Measurements from ENCODE around the gene MMAB. TPM values are rescaled to one million over a fixed set of nuclear protein-coding genes. Genes with fewer than 3 reads are reported as not detected.

MMAB gene
- total RNA-seq, 4 donors from 2014 or later: 27.3 to 80.4 (median 30.9) TPM

- 81 to 82% methylated on average over 8 of the region's 8 CpGs for WGBS, 2 donors
- H3K36me3 ChIP-seq: peaks cover 2 to 99% (median 32%) of the 10 kb centered on the region in 3 donors
- no peaks in the 10 kb centered on the region for H3K9me3 ChIP-seq
- H3K27me3 ChIP-seq: no peaks in the 10 kb centered on the region
- TF ChIP-seq POLR2A (IDR thresholded peaks at IDR 0.05) (no peak), CTCF (IDR thresholded peaks at IDR 0.05) (no peak), EP300 (IDR thresholded peaks at IDR 0.05) (no peak)
- H3K27ac ChIP-seq: no peak overlapping the region
- H3K4me3 ChIP-seq: no peak overlapping the region
- no peaks in the 10 kb centered on the region for H3K4me1 ChIP-seq
- no peak for DNase-seq (ENCODE audit: low spot score in 2 of 2)
These were observed 45.7 kb downstream of the MMAB start for GRCh38 chr12:109527489-109528123.

DNA sequence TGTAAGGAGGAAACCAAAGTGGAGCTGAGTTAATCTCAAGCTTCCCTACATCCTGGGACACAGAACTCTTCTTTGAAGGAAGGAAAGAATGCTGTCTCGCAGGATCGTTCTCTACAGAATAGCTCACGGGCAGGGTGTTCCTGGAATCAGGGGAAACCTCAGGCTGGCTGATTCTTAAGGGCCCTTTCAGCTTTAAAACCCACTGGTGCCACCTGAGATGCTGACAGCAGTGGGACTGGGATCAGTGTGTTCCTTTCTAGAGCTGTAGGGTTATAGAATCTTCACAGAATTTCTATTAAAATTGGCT is 48.1 kb downstream of the MMAB start:
- no peaks in the 10 kb centered on the region for H3K4me1 ChIP-seq
- no peak for DNase-seq (ENCODE audit: low spot score in 2 of 2)
- H3K36me3 ChIP-seq: peaks cover 0 to 99% (median 38%) of the 10 kb centered on the region in 3 donors
- H3K4me3 ChIP-seq: no peak overlapping the region
- no peaks in the 10 kb centered on the region for H3K27me3 ChIP-seq
- 67 to 80% methylated on average over 3 of the region's 3 CpGs for WGBS, 2 donors
- H3K9me3 ChIP-seq: no peaks in the 10 kb centered on the region
- TF ChIP-seq EP300 (IDR thresholded peaks at IDR 0.05): no peak
- TF ChIP-seq CTCF (IDR thresholded peaks at IDR 0.05): no peak
- no peak for TF ChIP-seq POLR2A (IDR thresholded peaks at IDR 0.05)
- H3K27ac ChIP-seq: no peak overlapping the region

- Histone ChIP-seq H3K9me3 (no peaks in the 10 kb centered on the region), H3K36me3 (peaks cover 0 to 99% (median 33%) of the 10 kb centered on the region in 3 donors), H3K4me1 (no peaks in the 10 kb centered on the region), H3K27ac (no peak overlapping the region), H3K4me3 (no peak overlapping the region), H3K27me3 (no peaks in the 10 kb centered on the region)
- TF ChIP-seq EP300 (IDR thresholded peaks at IDR 0.05) (no peak), CTCF (IDR thresholded peaks at IDR 0.05) (no peak), POLR2A (IDR thresholded peaks at IDR 0.05) (no peak)
- 79 to 82% methylated on average over 26 of the region's 26 CpGs for WGBS, 2 donors
- no peak for DNase-seq (ENCODE audit: low spot score in 2 of 2)
These were observed 48.6 kb downstream of the MMAB start for GRCh38 chr12:109524466-109525278.

GRCh38 chr12:109523504-109523903 is 49.8 kb downstream of the MMAB start:
- Histone ChIP-seq H3K36me3 (peaks cover 0 to 98% (median 29%) of the 10 kb centered on the region in 3 donors), H3K27ac (no peak overlapping the region), H3K4me1 (no peaks in the 10 kb centered on the region), H3K9me3 (no peaks in the 10 kb centered on the region), H3K4me3 (no peak overlapping the region), H3K27me3 (no peaks in the 10 kb centered on the region)
- DNase-seq (ENCODE audit: low spot score in 2 of 2): no peak
- TF ChIP-seq POLR2A (IDR thresholded peaks at IDR 0.05): no peak
- TF ChIP-seq EP300 (IDR thresholded peaks at IDR 0.05): no peak
- no peak for TF ChIP-seq CTCF (IDR thresholded peaks at IDR 0.05)
- 83 to 88% methylated on average over 4 to 5 of the region's 5 CpGs for WGBS, 2 donors

GRCh38 chr12:109523071-109523470 is 50.2 kb downstream of the MMAB start:
- DNase-seq (ENCODE audit: low spot score in 2 of 2): no peak
- no peak overlapping the region for H3K4me3 ChIP-seq
- no peak overlapping the region for H3K27ac ChIP-seq
- H3K36me3 ChIP-seq: peaks cover 0 to 98% (median 25%) of the 10 kb centered on the region in 3 donors
- no peaks in the 10 kb centered on the region for H3K27me3 ChIP-seq
- no peaks in the 10 kb centered on the region for H3K9me3 ChIP-seq
- WGBS, 2 donors: 76 to 79% methylated on average over 10 of the region's 10 CpGs
- no peak for TF ChIP-seq CTCF (IDR thresholded peaks at IDR 0.05)
- H3K4me1 ChIP-seq: no peaks in the 10 kb centered on the region

All from tibial nerve (tissue), 4 donors.